Articular chondrocyte of knee joint (primary cell): ENCODE results near the gene POU1F1. TPM values are rescaled to one million over a fixed set of nuclear protein-coding genes. Genes with fewer than 3 reads are reported as not detected.

Source experiments
- small RNA-seq: library from RNA; depleted of rRNA; stranded (forward); fragments of <200 nt; gene quantifications from one replicate; pipeline ENCODE3, GENCODE V24; 2012
- total RNA-seq: library from RNA; depleted of rRNA; stranded (reverse); fragments of >200 nt; gene quantifications from 2 replicates; pipeline ENCODE4 v1.2.3, GENCODE V29; 2012

POU1F1 gene, protein sequence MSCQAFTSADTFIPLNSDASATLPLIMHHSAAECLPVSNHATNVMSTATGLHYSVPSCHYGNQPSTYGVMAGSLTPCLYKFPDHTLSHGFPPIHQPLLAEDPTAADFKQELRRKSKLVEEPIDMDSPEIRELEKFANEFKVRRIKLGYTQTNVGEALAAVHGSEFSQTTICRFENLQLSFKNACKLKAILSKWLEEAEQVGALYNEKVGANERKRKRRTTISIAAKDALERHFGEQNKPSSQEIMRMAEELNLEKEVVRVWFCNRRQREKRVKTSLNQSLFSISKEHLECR
- total RNA-seq = not detected in 2 replicates

DNA sequence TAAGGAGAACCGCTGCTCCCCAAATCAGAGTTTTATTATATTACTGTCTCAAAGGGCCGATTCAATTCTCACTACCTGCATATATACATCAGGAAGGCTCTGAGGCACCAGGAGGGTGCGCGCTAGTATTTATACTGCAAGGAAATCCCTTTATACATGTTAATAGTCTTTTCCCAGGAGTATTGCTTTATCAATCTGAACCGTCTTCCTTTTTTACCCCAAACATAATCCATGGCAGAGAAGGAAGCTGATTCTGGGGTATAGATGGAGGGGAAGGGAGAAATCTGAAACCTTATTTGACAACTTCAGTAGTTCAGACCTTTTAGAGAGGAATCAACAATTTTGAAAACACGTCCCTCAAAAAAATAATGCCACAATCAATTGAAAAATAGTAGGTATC is at the start of gene POU1F1:
TSS of gene POU1F1 (minus strand) at position 101 of the 400 bp plus-strand sequence. CDS start 122 bp downstream, outside the sequence.

DNA sequence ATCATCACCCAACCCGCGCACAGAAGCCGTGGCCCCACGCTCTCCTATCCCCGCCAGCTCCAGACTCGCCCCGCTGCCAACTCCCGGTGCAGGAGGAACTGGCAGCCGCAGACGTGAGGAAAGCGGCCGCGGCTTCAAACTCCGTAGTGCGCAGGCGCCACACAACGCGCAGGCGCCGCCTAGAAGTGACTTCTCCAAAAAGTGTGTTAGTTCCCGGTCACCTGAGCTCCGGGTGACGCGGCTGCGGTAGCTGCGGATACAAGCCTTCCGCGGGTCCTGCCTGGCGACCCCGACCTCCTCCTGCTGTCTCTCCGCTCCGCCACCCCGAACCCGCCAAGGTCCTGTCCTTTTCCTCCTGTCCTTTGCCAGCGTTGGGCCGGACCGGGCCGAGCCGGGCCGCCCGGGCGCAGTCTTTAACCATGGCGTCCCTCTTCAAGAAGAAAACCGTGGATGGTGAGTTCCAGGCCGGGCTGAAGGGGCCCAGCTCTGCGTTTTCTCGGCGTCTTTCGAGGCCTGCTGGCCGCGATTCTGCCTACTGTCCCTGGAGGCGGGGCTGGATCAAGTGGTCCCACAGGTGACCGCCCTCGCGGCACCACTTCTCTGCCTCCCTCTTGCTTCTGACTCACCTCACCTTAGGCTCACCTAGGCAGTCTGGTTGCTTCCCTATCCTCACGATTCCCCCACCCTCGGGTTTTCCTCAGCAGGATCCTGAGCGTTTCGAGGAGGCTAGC is 49.1 kb downstream of the POU1F1 start, which contains the start of gene CHMP2B:
TSS of gene CHMP2B (plus strand) at position 206 of the 731 bp plus-strand sequence. CDS start at position 420, 214 bp downstream.

Small RNA genes lying within 50 kb of the gene (small RNA-seq; reads per million reads assigned to genes)
- gene MIR4795 = not detected

Other genes starting within 250 kb of the POU1F1 start
- 49.9 and 55.8 TPM in 2 replicates for gene CHMP2B, start 49.3 kb downstream of the POU1F1 start, total RNA-seq